ENCODE measurements around the gene DMRTB1. TPM values are rescaled to one million over a fixed set of nuclear protein-coding genes. Genes with fewer than 3 reads are reported as not detected.
"Not testable (repeated sequence)": the region's sequence is repeated elsewhere in the genome, so short reads cannot be mapped to it uniquely, and the experiment has no call there.

DMRTB1 gene
- total RNA-seq, 1 experiment from 2014 or later = not detected

GRCh38 chr1:53432611-53433010 is 26.6 kb upstream of the DMRTB1 start:
- H3K4me1 ChIP-seq (ENCODE audit: control insufficient read depth, insufficient read depth, low read length) = no peaks in the 10 kb centered on the region
- no TSS peak for BruUV-seq (replicated peaks)
- intact Hi-C loops (cut with micrococcal nuclease; ENCODE audit: unreplicated experiment) (no loop called here), in situ Hi-C loops (cut with HindIII; ENCODE audit: low pct_unique_long_range_greater_than_20kb, low sequenced_read_pairs) (no loop called here)
- ChIA-PET POLR2A (no interaction called here), CTCF (no interaction called here)
- no peak overlapping the region for H3K27ac ChIP-seq (ENCODE audit: low read length)
- ATAC-seq (no peak), DNase-seq (ENCODE audit: low read depth, low spot score) (no peak)
- no peaks in the 10 kb centered on the region for H3K36me3 ChIP-seq (ENCODE audit: control insufficient read depth, insufficient read depth, low read length)
- peaks cover 6% of the 10 kb centered on the region for H3K27me3 ChIP-seq (ENCODE audit: control insufficient read depth, insufficient read depth, low read length)
- no peak for TF ChIP-seq SIN3A (IDR thresholded peaks at IDR 0.05; ENCODE audit: borderline replicate concordance, insufficient read depth, low read depth, low read length)
- no peak for TF ChIP-seq REST (IDR thresholded peaks at IDR 0.05; ENCODE audit: insufficient read depth in 1 of 2, low read depth in 2 of 2, low read length in 1 of 2)
- no peak for TF ChIP-seq TCF7L2 (IDR thresholded peaks at IDR 0.05; ENCODE audit: low read depth, low read length)
- no peak for TF ChIP-seq CTCF (IDR thresholded peaks at IDR 0.05)
- no peak for TF ChIP-seq POLR2AphosphoS5 (IDR thresholded peaks at IDR 0.05; ENCODE audit: low read depth, low read length)
- no peak overlapping the region for H3K4me3 ChIP-seq (ENCODE audit: low read depth in 2 of 2, low read length in 2 of 2)
- H3K9me3 ChIP-seq (ENCODE audit: control insufficient read depth, insufficient read depth, low read depth, low read length) = no peaks in the 10 kb centered on the region

- CTCF ChIA-PET; POLR2A ChIA-PET; H3K36me3 ChIP-seq (ENCODE audit: control insufficient read depth, insufficient read depth, low read length); ATAC-seq; H3K27ac ChIP-seq (ENCODE audit: low read length); H3K4me1 ChIP-seq (ENCODE audit: control insufficient read depth, insufficient read depth, low read length); in situ Hi-C loops (cut with HindIII; ENCODE audit: low pct_unique_long_range_greater_than_20kb, low sequenced_read_pairs); H3K9me3 ChIP-seq (ENCODE audit: control insufficient read depth, insufficient read depth, low read depth, low read length); intact Hi-C loops (cut with micrococcal nuclease; ENCODE audit: unreplicated experiment); BruUV-seq (replicated peaks); H3K4me3 ChIP-seq (ENCODE audit: low read depth in 2 of 2, low read length in 2 of 2); H3K27me3 ChIP-seq (ENCODE audit: control insufficient read depth, insufficient read depth, low read length); DNase-seq (ENCODE audit: low read depth, low spot score): not testable (repeated sequence)
Measured at GRCh38 chr1:53434405-53435007, 24.7 kb upstream of the DMRTB1 start.

GRCh38 chr1:53435151-53435550 is 24.0 kb upstream of the DMRTB1 start:
- ChIA-PET CTCF (no interaction called here), POLR2A (no interaction called here)
- no peak for DNase-seq (ENCODE audit: low read depth, low spot score)
- no peaks in the 10 kb centered on the region for H3K9me3 ChIP-seq (ENCODE audit: control insufficient read depth, insufficient read depth, low read depth, low read length)
- H3K27me3 ChIP-seq (ENCODE audit: control insufficient read depth, insufficient read depth, low read length) = peaks cover 6% of the 10 kb centered on the region
- TF ChIP-seq SIN3A (IDR thresholded peaks at IDR 0.05; ENCODE audit: borderline replicate concordance, insufficient read depth, low read depth, low read length) = no peak
- TF ChIP-seq TCF7L2 (IDR thresholded peaks at IDR 0.05; ENCODE audit: low read depth, low read length) = no peak
- TF ChIP-seq CTCF (IDR thresholded peaks at IDR 0.05) = no peak
- no peak for TF ChIP-seq POLR2AphosphoS5 (IDR thresholded peaks at IDR 0.05; ENCODE audit: low read depth, low read length)
- H3K27ac ChIP-seq (ENCODE audit: low read length) = no peak overlapping the region
- no peaks in the 10 kb centered on the region for H3K4me1 ChIP-seq (ENCODE audit: control insufficient read depth, insufficient read depth, low read length)
- no peaks in the 10 kb centered on the region for H3K36me3 ChIP-seq (ENCODE audit: control insufficient read depth, insufficient read depth, low read length)
- H3K4me3 ChIP-seq (ENCODE audit: low read depth in 2 of 2, low read length in 2 of 2) = no peak overlapping the region
- no peak for ATAC-seq
- in situ Hi-C loops (cut with HindIII; ENCODE audit: low pct_unique_long_range_greater_than_20kb, low sequenced_read_pairs) (no loop called here), intact Hi-C loops (cut with micrococcal nuclease; ENCODE audit: unreplicated experiment) (no loop called here)
- BruUV-seq (replicated peaks) = no TSS peak
